DND-41 (cell line): Measurements from ENCODE around the gene DNAH11.

Source experiments
- ATAC-seq: fragments of 200-7000 bp; cut with Tn5 transposase; 3 replicates; pipeline ENCODE4 v1.9.1; 2021; ENCODE audit warnings: low read depth; ENCODE audit not compliant: insufficient read depth
- DNase-seq: peaks from one replicate; pipeline ENCODE4 v3.0.0-alpha.2; 2020
- H2AFZ ChIP-seq: 2 replicates; pipeline ENCODE4 v1.6.0; 2012; ENCODE audit warnings: low read depth, low read length
- H3K27ac ChIP-seq: 2 replicates; pipeline ENCODE4 v1.5.1; 2012; ENCODE audit warnings: low read length, inconsistent platforms
- H3K27me3 ChIP-seq: fragments of 200-600 bp; sonication (generic); 2 replicates; pipeline ENCODE4 v1.6.0; 2012; ENCODE audit warnings: low read length, mild to moderate bottlenecking, inconsistent platforms; ENCODE audit not compliant: insufficient read depth, poor library complexity
- H3K36me3 ChIP-seq: 2 replicates; pipeline ENCODE4 v1.5.1; 2012; ENCODE audit warnings: low read length, inconsistent platforms; ENCODE audit not compliant: insufficient read depth
- H3K4me1 ChIP-seq: 2 replicates; pipeline ENCODE4 v1.5.1; 2012; ENCODE audit warnings: mild to moderate bottlenecking, low read length; ENCODE audit not compliant: insufficient read depth
- H3K4me2 ChIP-seq: 2 replicates; pipeline ENCODE4 v1.6.0; 2012; ENCODE audit warnings: mild to moderate bottlenecking, moderate library complexity, low read length, inconsistent platforms; ENCODE audit not compliant: insufficient read depth
- H3K4me3 ChIP-seq, 2 experiments: fragments of 200-600 bp in 1 of 2; shearing (Covaris generic) in 1 of 2; 2 replicates each; pipeline ENCODE4 v1.5.1; 2012 to 2016; ENCODE audit warnings: inconsistent platforms in 2 of 2, low read length in 2 of 2, mild to moderate bottlenecking in 2 of 2, low read depth in 1 of 2, moderate library complexity in 1 of 2
- H3K79me2 ChIP-seq: 2 replicates; pipeline ENCODE4 v1.6.0; 2012; ENCODE audit warnings: low read length, inconsistent platforms; ENCODE audit not compliant: insufficient read depth
- H3K9ac ChIP-seq: 2 replicates; pipeline ENCODE4 v1.6.0; 2012; ENCODE audit warnings: low read depth, mild to moderate bottlenecking, inconsistent platforms, low read length, moderate library complexity
- H3K9me3 ChIP-seq: 2 replicates; pipeline ENCODE4 v1.5.1; 2012; ENCODE audit warnings: low read length, moderate library complexity, mild to moderate bottlenecking, inconsistent platforms; ENCODE audit not compliant: insufficient read depth, severe bottlenecking
- H4K20me1 ChIP-seq: 2 replicates; pipeline ENCODE4 v1.6.0; 2012; ENCODE audit warnings: low read length; ENCODE audit not compliant: insufficient read depth
- EZH2 ChIP-seq: IDR thresholded peaks from 3 replicates; pipeline ENCODE4 v1.6.1; 2012; ENCODE audit warnings: borderline replicate concordance, low read depth, mild to moderate bottlenecking, moderate library complexity, low read length, inconsistent platforms; ENCODE audit not compliant: severe bottlenecking
- TF ChIP-seq, protein P1 (sequence below): IDR thresholded peaks from 2 replicates; pipeline ENCODE4 v1.5.1; 2012; ENCODE audit warnings: borderline replicate concordance, low read length, moderate library complexity, mild to moderate bottlenecking; ENCODE audit not compliant: poor library complexity, severe bottlenecking; ENCODE audit errors: extremely low read depth

Gene DNAH11

DNA sequence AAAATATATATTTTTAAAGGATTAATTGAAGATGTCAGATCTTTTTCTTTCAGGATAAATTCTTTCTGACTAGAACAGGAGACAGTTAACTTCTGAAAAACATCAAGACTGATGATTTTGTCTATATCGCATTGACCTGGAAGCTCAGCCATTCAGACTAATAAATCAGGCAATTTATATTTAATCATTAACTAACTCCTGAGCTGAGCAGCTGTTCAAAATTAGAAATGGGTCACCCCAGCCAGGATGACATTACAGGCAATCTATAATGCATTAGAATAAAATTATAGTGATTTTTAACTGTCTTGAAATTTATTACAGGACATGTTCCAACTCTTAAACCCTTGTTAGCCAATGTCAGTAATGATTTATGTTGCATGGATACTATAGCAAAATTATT, 263.0 kb downstream of the DNAH11 start:
- TF ChIP-seq EZH2 = no peak
- TF ChIP-seq, protein P1, sequence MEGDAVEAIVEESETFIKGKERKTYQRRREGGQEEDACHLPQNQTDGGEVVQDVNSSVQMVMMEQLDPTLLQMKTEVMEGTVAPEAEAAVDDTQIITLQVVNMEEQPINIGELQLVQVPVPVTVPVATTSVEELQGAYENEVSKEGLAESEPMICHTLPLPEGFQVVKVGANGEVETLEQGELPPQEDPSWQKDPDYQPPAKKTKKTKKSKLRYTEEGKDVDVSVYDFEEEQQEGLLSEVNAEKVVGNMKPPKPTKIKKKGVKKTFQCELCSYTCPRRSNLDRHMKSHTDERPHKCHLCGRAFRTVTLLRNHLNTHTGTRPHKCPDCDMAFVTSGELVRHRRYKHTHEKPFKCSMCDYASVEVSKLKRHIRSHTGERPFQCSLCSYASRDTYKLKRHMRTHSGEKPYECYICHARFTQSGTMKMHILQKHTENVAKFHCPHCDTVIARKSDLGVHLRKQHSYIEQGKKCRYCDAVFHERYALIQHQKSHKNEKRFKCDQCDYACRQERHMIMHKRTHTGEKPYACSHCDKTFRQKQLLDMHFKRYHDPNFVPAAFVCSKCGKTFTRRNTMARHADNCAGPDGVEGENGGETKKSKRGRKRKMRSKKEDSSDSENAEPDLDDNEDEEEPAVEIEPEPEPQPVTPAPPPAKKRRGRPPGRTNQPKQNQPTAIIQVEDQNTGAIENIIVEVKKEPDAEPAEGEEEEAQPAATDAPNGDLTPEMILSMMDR = no peak
- Histone ChIP-seq H3K27me3 (no peaks in the 10 kb centered on the region), H3K4me3 (no peak overlapping the region), H4K20me1 (no peaks in the 10 kb centered on the region), H3K9ac (no peak overlapping the region), H3K9me3 (no peaks in the 10 kb centered on the region), H2AFZ (no peak overlapping the region), H3K79me2 (no peaks in the 10 kb centered on the region), H3K27ac (no peak overlapping the region), H3K36me3 (no peaks in the 10 kb centered on the region), H3K4me1 (no peaks in the 10 kb centered on the region), H3K4me2 (no peak overlapping the region)
- ATAC-seq = no peak
- no peak for DNase-seq

DNA sequence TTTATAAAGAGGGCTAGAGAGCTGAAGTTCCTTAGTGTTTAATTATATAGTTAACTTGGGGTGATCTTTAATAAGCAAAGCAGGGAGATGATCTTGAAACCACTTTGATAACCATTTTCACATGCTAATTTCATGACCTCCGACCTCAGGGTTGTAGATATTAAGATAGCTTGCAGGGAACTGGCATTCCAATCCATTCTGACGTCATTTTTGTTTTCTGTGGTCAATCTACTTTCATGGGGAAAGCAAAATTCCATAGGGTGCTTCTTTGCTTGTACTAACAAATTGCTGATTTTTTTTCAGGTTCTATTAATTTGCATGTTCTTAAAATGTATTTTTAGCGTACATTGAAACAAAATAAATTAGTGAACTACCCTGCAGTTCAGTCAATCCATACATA, 263.5 kb downstream of the DNAH11 start:
- no peak for DNase-seq
- H4K20me1 ChIP-seq = no peaks in the 10 kb centered on the region
- ATAC-seq = no peak

DNA sequence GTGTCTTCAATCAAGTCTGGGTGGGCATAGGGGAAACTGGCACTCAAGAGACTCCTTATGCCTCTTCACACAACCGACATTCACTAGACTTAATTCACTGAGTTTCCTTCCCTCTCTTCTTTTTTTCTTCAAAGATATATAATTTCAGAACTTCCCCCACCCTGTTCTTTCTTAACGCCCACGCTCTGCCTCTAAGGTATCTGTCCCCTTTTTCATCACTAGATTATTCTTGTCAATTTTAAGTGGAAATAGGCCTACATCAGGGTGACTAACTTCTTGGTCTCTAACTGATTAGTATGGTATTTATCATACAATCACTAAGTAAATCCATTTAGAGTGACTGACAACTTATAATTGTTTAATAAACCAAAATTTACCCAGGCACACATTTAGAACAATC, 276.2 kb downstream of the DNAH11 start:
- Histone ChIP-seq H3K27me3 (peaks cover 3% of the 10 kb centered on the region), H3K9me3 (no peaks in the 10 kb centered on the region), H4K20me1 (no peaks in the 10 kb centered on the region), H3K79me2 (no peaks in the 10 kb centered on the region), H2AFZ (no peak overlapping the region), H3K4me3 (no peak overlapping the region), H3K27ac (no peak overlapping the region), H3K9ac (no peak overlapping the region), H3K4me1 (no peaks in the 10 kb centered on the region), H3K36me3 (no peaks in the 10 kb centered on the region), H3K4me2 (no peak overlapping the region)
- DNase-seq = no peak
- TF ChIP-seq EZH2 = no peak
- TF ChIP-seq, protein P1 = no peak
- ATAC-seq = no peak

More for the DNA sequence above, 263.5 kb downstream of the DNAH11 start:
- no peaks in the 10 kb centered on the region for H3K79me2 ChIP-seq
- no peak overlapping the region for H3K9ac ChIP-seq
- no peak overlapping the region for H3K4me3 ChIP-seq
- H3K27ac ChIP-seq = no peak overlapping the region
- no peaks in the 10 kb centered on the region for H3K36me3 ChIP-seq
- H3K4me1 ChIP-seq = no peaks in the 10 kb centered on the region
- no peaks in the 10 kb centered on the region for H3K27me3 ChIP-seq
- no peaks in the 10 kb centered on the region for H3K9me3 ChIP-seq
- no peak overlapping the region for H2AFZ ChIP-seq
- H3K4me2 ChIP-seq = no peak overlapping the region
- no peak for TF ChIP-seq EZH2
- TF ChIP-seq, protein P1 = no peak

DNA sequence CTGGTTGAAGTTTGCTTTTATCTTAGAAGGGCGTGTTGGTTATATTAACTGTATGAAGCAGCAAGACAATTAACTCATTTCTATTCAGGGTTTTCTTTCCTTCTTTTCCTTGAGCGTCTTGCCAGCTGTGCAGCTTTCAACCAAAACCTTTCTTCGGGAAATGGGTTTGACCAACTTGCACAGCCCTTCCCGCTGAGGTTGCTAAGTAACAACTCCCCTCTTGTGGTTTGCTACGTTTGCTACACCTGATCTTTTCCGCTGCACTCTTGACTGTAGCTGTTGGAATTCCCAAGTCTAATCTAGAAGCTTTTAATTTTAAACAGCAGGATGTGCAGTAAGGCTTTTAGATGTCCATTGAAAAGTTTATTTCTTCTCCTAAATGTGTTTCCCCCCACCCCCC, 286.0 kb downstream of the DNAH11 start:
- Histone ChIP-seq H3K9ac (no peak overlapping the region), H3K9me3 (no peaks in the 10 kb centered on the region), H4K20me1 (no peaks in the 10 kb centered on the region), H3K4me3 (no peak overlapping the region), H2AFZ (no peak overlapping the region), H3K79me2 (no peaks in the 10 kb centered on the region), H3K27ac (no peak overlapping the region), H3K27me3 (peaks cover 10% of the 10 kb centered on the region), H3K36me3 (no peaks in the 10 kb centered on the region), H3K4me2 (no peak overlapping the region), H3K4me1 (no peaks in the 10 kb centered on the region)
- DNase-seq = no peak
- ATAC-seq = no peak
- TF ChIP-seq EZH2 = no peak
- TF ChIP-seq, protein P1 = no peak
